PC-9 (cell line): ENCODE data around the gene KBTBD8.

Experiments
- CTCF ChIP-seq: fragments of 200-600 bp; sonication (generic); conservative IDR thresholded peaks from 2 replicates; pipeline ENCODE4 v1.6.1; 2017; ENCODE audit warnings: mixed run types, antibody characterized with exemption, mild to moderate bottlenecking, moderate library complexity
- EZH2 ChIP-seq: fragments of 200-600 bp; sonication (generic); IDR thresholded peaks from 2 replicates; pipeline ENCODE4 v1.8.0; 2017; ENCODE audit warnings: antibody characterized with exemption, low read depth

GRCh38 chr3:67008388-67008787 lies 10.3 kb downstream of the KBTBD8 start:
- TF ChIP-seq CTCF (no peak), EZH2 (no peak)
